ENCODE results near the gene OR6C65.

OR6C65 gene

DNA sequence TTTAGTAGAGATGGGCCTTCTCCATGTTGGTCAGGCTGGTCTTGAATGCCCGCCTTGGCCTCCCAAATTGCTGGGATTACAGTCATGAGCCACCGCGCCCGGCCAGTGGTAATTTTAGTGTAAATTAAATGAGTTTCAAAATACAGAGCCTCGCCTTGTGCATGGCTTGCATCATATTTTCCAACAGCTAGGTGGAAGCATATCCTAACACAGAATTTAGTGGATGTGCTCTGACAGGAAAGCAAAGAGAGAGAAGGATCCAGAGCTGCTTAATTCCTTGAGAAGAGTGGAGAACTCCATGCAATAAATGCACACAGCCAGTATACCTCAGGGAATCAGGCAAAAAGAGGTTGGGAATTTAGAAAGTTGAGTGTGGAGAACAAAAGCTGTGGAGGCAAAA is 46.0 kb downstream of the OR6C65 start:
- no peak overlapping the region for H3K4me3 ChIP-seq (ENCODE audit: low read length in 2 of 2)
- H3K36me3 ChIP-seq (ENCODE audit: control insufficient read depth in 2 of 2, insufficient read depth in 2 of 2, low read length in 2 of 2), result no peaks in the 10 kb centered on the region
- H3K27ac ChIP-seq (ENCODE audit: low read length), result no peak overlapping the region
- no peak overlapping the region for H3K9ac ChIP-seq (ENCODE audit: low read length in 2 of 2)
- H3K9me3 ChIP-seq (ENCODE audit: control insufficient read depth in 2 of 2, low read length in 2 of 2), result no peaks in the 10 kb centered on the region
- no peaks in the 10 kb centered on the region for H3K27me3 ChIP-seq (ENCODE audit: control insufficient read depth in 1 of 2, insufficient read depth in 2 of 2, low read length in 2 of 2)
- H3K4me1 ChIP-seq (ENCODE audit: control insufficient read depth, insufficient read depth, low read length), result no peaks in the 10 kb centered on the region

DNA sequence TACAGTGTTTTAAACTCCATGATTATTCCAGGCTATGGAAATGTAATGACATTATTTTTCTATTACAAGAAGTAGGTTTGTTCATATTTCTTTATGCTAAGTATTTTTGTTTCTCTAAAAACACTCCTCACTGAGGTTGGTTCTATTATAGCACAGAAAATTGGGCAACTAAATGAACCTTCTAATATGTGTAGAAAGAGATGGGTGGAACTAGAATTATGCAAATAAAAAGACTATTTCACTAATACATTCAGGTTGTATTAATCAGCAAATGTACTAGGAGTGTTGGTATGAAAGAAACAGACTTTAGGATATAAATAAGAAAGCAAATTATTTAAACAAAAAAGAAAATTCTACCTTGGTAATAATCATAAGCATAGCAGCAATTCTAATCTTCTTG is 48.5 kb downstream of the OR6C65 start:
- Histone ChIP-seq H3K27ac (ENCODE audit: low read length) (no peak overlapping the region), H3K9me3 (ENCODE audit: control insufficient read depth in 2 of 2, low read length in 2 of 2) (no peaks in the 10 kb centered on the region), H3K27me3 (ENCODE audit: control insufficient read depth in 1 of 2, insufficient read depth in 2 of 2, low read length in 2 of 2) (no peaks in the 10 kb centered on the region), H3K4me3 (ENCODE audit: low read length in 2 of 2) (no peak overlapping the region), H3K36me3 (ENCODE audit: control insufficient read depth in 2 of 2, insufficient read depth in 2 of 2, low read length in 2 of 2) (no peaks in the 10 kb centered on the region), H3K4me1 (ENCODE audit: control insufficient read depth, insufficient read depth, low read length) (no peaks in the 10 kb centered on the region), H3K9ac (ENCODE audit: low read length in 2 of 2) (no peak overlapping the region)
